OCI-LY7 (cell line): ENCODE measurements around the gene SLC45A1. TPM values are rescaled to one million over a fixed set of nuclear protein-coding genes. Genes with fewer than 3 reads are reported as not detected.

ENCODE experiments used
- BruUV-seq: library from RNA; stranded (reverse); fragments of 400-500 nt; replicated peaks from 2 replicates; lab custom pipeline; 2021; lab: Mats Ljungman, UMichigan
- CTCF ChIA-PET: fragments of 300-600 bp; sonication (Branson Sonifier 250); formaldehyde crosslinking; loops from one replicate; lab custom pipeline; 2022; ENCODE audit warnings: antibody characterized with exemption; ENCODE audit not compliant: unreplicated experiment; lab: Charles Lee
- POLR2A ChIA-PET: fragments of 300-600 bp; sonication (Branson Sonifier 250); formaldehyde crosslinking; loops from one replicate; lab custom pipeline; 2022; ENCODE audit warnings: antibody characterized with exemption; lab: Charles Lee
- DNase-seq: peaks from one replicate; pipeline ENCODE4 v3.0.0-alpha.2; 2015; ENCODE audit warnings: low spot score
- H2AFZ ChIP-seq: fragments of 200-600 bp; sonication (generic), shearing (Covaris generic); 2 replicates; pipeline ENCODE4 v1.6.1; 2014; ENCODE audit warnings: mild to moderate bottlenecking, antibody characterized with exemption, low read length, moderate library complexity
- H3K27ac ChIP-seq: fragments of 200-600 bp; sonication (generic); 2 replicates; pipeline ENCODE4 v1.5.1; 2014; ENCODE audit warnings: mixed run types, low read depth, mild to moderate bottlenecking, moderate library complexity, low read length, inconsistent platforms; ENCODE audit not compliant: poor library complexity, severe bottlenecking
- H3K36me3 ChIP-seq: fragments of 200-600 bp; sonication (generic); 2 replicates; pipeline ENCODE4 v1.6.1; 2014; ENCODE audit warnings: mild to moderate bottlenecking, antibody characterized with exemption, low read length, moderate library complexity, mixed read lengths; ENCODE audit not compliant: insufficient read depth
- H3K4me1 ChIP-seq: fragments of 200-600 bp; sonication (generic); 2 replicates; pipeline ENCODE4 v1.5.1; 2014; ENCODE audit warnings: mild to moderate bottlenecking, low read length; ENCODE audit not compliant: insufficient read depth, poor library complexity, severe bottlenecking
- H3K4me2 ChIP-seq: fragments of 200-600 bp; sonication (generic); 2 replicates; pipeline ENCODE4 v1.6.1; 2014; ENCODE audit warnings: mild to moderate bottlenecking, low read length
- H3K4me3 ChIP-seq: fragments of 200-600 bp; sonication (generic); 2 replicates; pipeline ENCODE4 v1.5.1; 2014; ENCODE audit warnings: mild to moderate bottlenecking, low read depth, low read length; ENCODE audit not compliant: poor library complexity, severe bottlenecking
- H3K79me2 ChIP-seq: fragments of 200-600 bp; sonication (generic); 2 replicates; pipeline ENCODE4 v1.6.1; 2016; ENCODE audit warnings: low read depth, mild to moderate bottlenecking, low read length, moderate library complexity, mixed read lengths; ENCODE audit not compliant: insufficient read depth
- H3K9me2 ChIP-seq: fragments of 200-600 bp; sonication (generic); 2 replicates; pipeline ENCODE4 v1.6.1; 2016; ENCODE audit warnings: mild to moderate bottlenecking, low read length, mixed read lengths; ENCODE audit not compliant: insufficient read depth
- H3K9me3 ChIP-seq: fragments of 200-600 bp; sonication (generic); 2 replicates; pipeline ENCODE4 v1.6.1; 2014; ENCODE audit warnings: mild to moderate bottlenecking, mixed run types, low read length, mixed read lengths
- H4K20me1 ChIP-seq: fragments of 200-600 bp; sonication (generic); 2 replicates; pipeline ENCODE4 v1.6.1; 2014; ENCODE audit warnings: mild to moderate bottlenecking, antibody characterized with exemption, low read length, moderate library complexity, mixed read lengths; ENCODE audit not compliant: insufficient read depth
- EZH2phosphoT487 ChIP-seq: fragments of 200-600 bp; sonication (generic); IDR thresholded peaks from 2 replicates; pipeline ENCODE4 v1.6.1; 2018; ENCODE audit warnings: low read depth, borderline replicate concordance, mild to moderate bottlenecking, mixed run types, antibody characterized with exemption, low read length, moderate library complexity, mixed read lengths
- intact Hi-C: fragments of 100-400 bp; cut with micrococcal nuclease; formaldehyde crosslinking; loops from one replicate; pipeline ENCODE4 v1.10.0; 2022; ENCODE audit not compliant: unreplicated experiment
- total RNA-seq, 2 experiments: library from RNA; depleted of rRNA in 1 of 2; stranded (reverse); fragments of >200 nt in 1 of 2; shearing (Covaris generic) in 1 of 2; gene quantifications; 2 replicates each; pipeline ENCODE4 v1.2.3, GENCODE V29; 2014 to 2022
- TF ChIP-seq, protein P1 (sequence below): fragments of 200-600 bp; sonication (generic); conservative IDR thresholded peaks from 2 replicates; pipeline ENCODE4 v1.5.1; 2014; ENCODE audit warnings: mild to moderate bottlenecking, antibody characterized with exemption, low read length, moderate library complexity, mixed read lengths

Gene SLC45A1
- total RNA-seq, 2 experiments from 2014 or later, result not detected

DNA sequence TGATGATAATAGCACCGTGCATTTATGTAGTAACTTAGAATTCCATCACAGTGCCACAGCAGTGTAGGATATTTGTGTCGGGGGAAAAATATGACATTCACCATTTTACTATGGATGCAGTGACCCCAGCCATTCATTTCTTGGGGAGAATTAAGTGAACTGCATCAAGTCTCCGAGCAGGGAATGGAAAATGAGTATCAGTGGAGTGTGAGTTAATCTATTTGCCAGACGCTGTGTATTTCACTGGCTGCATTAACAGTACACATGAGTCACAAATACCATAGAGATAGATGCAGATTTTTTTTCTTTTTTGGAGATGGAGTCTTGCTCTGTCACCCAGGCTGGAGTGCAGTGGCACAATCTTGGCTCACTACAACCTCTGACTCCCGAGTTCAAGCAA lies 33.8 kb upstream of the SLC45A1 start:
- Histone ChIP-seq H3K9me3 (no peaks in the 10 kb centered on the region), H2AFZ (no peak overlapping the region), H4K20me1 (no peaks in the 10 kb centered on the region), H3K4me1 (no peaks in the 10 kb centered on the region), H3K9me2 (no peaks in the 10 kb centered on the region), H3K4me3 (no peak overlapping the region), H3K4me2 (no peak overlapping the region), H3K36me3 (no peaks in the 10 kb centered on the region), H3K79me2 (no peaks in the 10 kb centered on the region), H3K27ac (no peak overlapping the region)
- no peak for TF ChIP-seq EZH2phosphoT487
- TF ChIP-seq, protein P1, sequence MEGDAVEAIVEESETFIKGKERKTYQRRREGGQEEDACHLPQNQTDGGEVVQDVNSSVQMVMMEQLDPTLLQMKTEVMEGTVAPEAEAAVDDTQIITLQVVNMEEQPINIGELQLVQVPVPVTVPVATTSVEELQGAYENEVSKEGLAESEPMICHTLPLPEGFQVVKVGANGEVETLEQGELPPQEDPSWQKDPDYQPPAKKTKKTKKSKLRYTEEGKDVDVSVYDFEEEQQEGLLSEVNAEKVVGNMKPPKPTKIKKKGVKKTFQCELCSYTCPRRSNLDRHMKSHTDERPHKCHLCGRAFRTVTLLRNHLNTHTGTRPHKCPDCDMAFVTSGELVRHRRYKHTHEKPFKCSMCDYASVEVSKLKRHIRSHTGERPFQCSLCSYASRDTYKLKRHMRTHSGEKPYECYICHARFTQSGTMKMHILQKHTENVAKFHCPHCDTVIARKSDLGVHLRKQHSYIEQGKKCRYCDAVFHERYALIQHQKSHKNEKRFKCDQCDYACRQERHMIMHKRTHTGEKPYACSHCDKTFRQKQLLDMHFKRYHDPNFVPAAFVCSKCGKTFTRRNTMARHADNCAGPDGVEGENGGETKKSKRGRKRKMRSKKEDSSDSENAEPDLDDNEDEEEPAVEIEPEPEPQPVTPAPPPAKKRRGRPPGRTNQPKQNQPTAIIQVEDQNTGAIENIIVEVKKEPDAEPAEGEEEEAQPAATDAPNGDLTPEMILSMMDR, result no peak
- ChIA-PET POLR2A (no interaction called here), CTCF (no interaction called here)
- no TSS peak for BruUV-seq
- intact Hi-C loops, result no loop called here
- no peak for DNase-seq

DNA sequence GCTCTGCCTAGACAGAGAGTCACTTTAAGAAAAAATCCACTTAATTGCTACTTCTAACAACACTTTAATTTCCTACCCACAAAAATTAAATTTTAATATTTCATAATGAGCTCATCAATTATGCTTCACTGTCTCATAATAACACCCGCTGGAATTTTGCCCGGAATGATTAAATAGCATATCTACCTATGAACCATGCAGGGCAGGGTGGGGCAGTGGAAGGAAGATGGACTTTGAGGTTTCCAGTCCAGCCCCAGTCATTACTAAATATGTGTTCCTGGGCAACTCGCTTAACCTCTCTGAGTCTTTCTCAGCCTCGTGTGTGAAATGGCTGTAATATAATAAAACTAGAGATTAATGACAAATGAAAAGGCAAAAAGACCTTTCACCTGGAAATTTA lies 32.8 kb upstream of the SLC45A1 start:
- H3K9me2 ChIP-seq, result no peaks in the 10 kb centered on the region
- CTCF ChIA-PET, result no interaction called here
- H3K4me2 ChIP-seq, result no peak overlapping the region
- TF ChIP-seq, protein P1, result no peak
- no peak for TF ChIP-seq EZH2phosphoT487
- no peaks in the 10 kb centered on the region for H3K9me3 ChIP-seq
- no peaks in the 10 kb centered on the region for H3K4me1 ChIP-seq
- no peak overlapping the region for H3K27ac ChIP-seq
- BruUV-seq, result no TSS peak
- POLR2A ChIA-PET, result no interaction called here
- H3K79me2 ChIP-seq, result no peaks in the 10 kb centered on the region
- DNase-seq, result no peak
- intact Hi-C loops, result no loop called here
- H4K20me1 ChIP-seq, result no peaks in the 10 kb centered on the region
- no peaks in the 10 kb centered on the region for H3K36me3 ChIP-seq
- no peak overlapping the region for H2AFZ ChIP-seq
- H3K4me3 ChIP-seq, result no peak overlapping the region

DNA sequence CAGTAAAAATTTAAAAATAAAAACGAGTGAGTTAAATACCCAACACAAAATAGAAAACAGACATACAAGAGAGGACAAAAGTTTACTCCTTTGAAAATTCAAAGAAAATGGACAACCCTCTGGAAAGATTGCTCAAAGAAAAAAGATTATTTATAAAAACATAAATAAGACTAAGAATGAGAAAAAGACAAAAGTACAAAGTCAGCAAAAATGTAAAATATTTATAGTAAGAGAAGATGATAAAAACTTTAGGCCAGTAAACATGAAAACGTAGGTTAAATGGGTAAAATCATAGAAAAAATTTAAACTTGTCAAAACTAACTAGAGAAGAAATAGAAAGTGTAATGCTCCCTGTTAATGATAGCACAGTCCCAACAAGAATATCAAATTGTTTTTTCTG lies 31.9 kb upstream of the SLC45A1 start:
- Histone ChIP-seq H3K36me3 (no peaks in the 10 kb centered on the region), H3K4me1 (no peaks in the 10 kb centered on the region), H3K79me2 (no peaks in the 10 kb centered on the region), H3K4me3 (no peak overlapping the region), H2AFZ (no peak overlapping the region), H4K20me1 (no peaks in the 10 kb centered on the region), H3K9me3 (no peaks in the 10 kb centered on the region), H3K4me2 (no peak overlapping the region), H3K9me2 (no peaks in the 10 kb centered on the region), H3K27ac (no peak overlapping the region)
- DNase-seq, result no peak
- no peak for TF ChIP-seq EZH2phosphoT487
- TF ChIP-seq, protein P1, result no peak
- CTCF ChIA-PET, result no interaction called here
- intact Hi-C loops, result no loop called here
- POLR2A ChIA-PET, result no interaction called here
- BruUV-seq, result no TSS peak
